ENCODE results near the gene CORO7.

The CORO7 gene

DNA sequence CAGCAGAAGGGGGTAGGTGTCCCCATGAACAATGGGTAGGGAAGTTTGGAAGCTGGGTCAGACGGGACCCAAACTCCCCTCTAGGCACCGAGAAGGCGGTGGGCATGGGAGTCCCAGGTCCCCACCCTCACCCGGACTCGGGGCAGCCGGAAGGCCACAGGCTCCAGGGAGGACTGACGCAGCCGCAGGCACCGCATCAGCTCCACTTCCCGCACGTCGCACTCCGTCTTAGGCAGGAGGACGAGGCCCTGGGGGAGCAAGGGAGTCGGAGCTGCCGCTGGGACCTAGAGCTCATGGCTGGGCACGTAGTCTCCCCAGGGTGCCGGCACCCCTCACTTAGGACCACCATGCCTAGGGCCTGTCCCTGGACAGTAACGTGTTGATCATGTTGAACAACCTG is 58.2 kb downstream of the CORO7 start:
- DNase-seq (ENCODE audit: low read depth) = no peak
- H3K4me3 ChIP-seq (ENCODE audit: low read length) = no peak overlapping the region
- TF ChIP-seq, protein P1, sequence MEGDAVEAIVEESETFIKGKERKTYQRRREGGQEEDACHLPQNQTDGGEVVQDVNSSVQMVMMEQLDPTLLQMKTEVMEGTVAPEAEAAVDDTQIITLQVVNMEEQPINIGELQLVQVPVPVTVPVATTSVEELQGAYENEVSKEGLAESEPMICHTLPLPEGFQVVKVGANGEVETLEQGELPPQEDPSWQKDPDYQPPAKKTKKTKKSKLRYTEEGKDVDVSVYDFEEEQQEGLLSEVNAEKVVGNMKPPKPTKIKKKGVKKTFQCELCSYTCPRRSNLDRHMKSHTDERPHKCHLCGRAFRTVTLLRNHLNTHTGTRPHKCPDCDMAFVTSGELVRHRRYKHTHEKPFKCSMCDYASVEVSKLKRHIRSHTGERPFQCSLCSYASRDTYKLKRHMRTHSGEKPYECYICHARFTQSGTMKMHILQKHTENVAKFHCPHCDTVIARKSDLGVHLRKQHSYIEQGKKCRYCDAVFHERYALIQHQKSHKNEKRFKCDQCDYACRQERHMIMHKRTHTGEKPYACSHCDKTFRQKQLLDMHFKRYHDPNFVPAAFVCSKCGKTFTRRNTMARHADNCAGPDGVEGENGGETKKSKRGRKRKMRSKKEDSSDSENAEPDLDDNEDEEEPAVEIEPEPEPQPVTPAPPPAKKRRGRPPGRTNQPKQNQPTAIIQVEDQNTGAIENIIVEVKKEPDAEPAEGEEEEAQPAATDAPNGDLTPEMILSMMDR (IDR thresholded peaks at IDR 0.05; ENCODE audit: insufficient read depth, low read depth, low read length, missing control alignments) = no peak

DNA sequence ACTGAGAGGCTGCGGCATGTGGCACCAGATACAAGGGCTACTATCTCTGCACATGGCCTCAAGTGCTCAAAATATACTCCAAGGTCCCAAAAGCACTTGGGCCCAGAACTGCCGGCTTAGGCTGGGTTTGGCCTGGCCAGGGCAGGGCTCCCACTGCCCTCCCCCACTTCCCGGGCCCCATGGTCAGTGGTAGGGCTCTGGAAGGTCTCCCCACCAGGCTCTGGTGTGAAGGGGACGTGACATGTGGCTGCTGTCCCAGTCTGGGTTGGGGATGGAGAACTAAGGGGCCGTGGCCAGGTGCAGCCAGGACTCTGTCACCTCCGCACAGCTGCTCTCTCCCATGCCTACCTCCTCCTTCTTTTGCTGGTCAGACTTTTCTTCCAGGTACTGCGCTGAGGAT is 59.6 kb downstream of the CORO7 start:
- no peak overlapping the region for H3K4me3 ChIP-seq (ENCODE audit: low read length)
- no peak for DNase-seq (ENCODE audit: low read depth)
- TF ChIP-seq, protein P1 (IDR thresholded peaks at IDR 0.05; ENCODE audit: insufficient read depth, low read depth, low read length, missing control alignments) = no peak

DNA sequence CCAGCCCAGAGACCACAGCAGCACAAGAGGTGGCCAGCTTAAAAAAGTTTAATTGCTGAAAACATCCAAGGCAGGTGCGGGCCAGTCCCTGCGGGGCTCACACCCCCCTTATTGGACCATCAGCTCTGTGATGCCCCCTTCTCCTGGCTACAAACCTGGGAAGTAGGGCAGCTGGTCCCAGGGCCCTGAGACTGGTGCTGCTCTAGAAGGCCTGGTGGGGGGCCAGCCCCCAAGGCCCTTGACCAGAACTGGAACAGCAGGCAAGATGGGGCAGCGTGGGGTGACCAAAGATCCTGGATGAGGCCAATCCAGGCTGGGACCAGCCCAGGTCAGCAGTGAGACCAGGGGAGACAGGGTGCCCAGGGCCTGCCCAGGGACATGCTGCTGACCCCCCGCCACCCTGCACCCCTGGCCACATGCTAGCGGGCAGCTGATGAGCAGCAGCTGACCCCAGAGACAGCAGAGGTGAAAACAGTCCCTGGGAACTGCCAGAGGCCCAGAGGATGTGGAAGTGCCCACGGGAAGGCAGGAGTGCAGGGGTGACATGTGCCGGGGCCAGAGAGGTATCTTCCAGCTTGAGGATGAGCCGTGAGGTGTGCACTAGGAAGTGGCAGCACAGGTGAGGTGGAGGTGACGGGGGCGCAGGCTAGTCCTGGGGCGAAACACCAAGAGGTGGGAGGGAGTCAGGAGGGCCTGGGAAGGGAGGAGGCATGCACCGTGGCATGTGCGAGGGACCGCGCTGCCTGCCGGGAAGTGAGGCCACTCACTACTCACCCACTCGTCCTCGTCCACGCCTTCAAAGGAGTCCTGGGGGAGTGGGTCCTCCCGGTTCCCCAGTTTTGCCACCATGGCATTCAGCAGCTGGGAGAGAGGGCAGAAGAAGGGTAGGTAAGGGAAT is 61.6 kb downstream of the CORO7 start:
- no peak for DNase-seq (ENCODE audit: low read depth)
- TF ChIP-seq, protein P1 (IDR thresholded peaks at IDR 0.05; ENCODE audit: insufficient read depth, low read depth, low read length, missing control alignments) = no peak
- H3K4me3 ChIP-seq (ENCODE audit: low read length) = no peak overlapping the region

DNA sequence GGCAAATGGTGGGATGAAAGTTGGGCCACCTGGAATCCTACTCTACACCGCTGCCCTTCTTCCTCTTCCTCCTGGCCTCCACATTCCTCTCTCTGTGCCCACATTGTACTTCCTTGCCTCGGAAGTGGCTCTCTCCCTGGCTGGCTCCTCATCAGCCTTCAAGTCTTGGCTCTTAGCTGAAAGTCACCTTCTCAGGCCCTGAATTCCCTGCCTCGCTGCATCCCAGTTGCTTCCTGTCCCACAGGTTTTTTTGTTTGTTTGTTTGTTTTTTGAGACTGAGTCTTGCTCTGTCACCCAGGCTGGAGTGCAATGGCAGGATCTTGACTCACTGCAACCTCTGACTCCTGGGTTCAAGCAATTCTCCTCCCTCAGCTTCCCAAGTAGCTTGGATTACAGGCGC is 62.7 kb downstream of the CORO7 start:
- TF ChIP-seq, protein P1 (IDR thresholded peaks at IDR 0.05; ENCODE audit: insufficient read depth, low read depth, low read length, missing control alignments) = no peak
- DNase-seq (ENCODE audit: low read depth) = no peak

DNA sequence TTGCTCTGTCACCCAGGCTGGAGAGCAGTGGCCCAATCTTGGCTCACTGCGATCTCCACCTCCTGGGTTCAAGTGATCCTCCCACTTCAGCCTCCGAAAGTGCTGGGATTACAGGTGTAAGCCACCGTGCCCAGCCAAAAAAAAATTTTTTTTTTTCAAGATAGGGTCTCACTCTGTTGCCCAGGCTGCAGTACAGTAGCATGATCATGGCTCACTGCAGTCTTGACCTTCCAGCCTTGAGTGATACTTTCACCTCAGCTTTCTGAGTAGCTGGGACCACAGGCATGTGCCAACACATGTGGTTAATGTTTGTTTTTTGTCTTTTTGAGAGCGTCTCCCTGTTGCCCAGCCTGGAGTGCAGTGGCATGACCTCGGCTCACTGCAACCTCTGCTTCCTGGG is 63.6 kb downstream of the CORO7 start:
- no peak for DNase-seq (ENCODE audit: low read depth)
- TF ChIP-seq, protein P1 (IDR thresholded peaks at IDR 0.05; ENCODE audit: insufficient read depth, low read depth, low read length, missing control alignments) = no peak
- H3K4me3 ChIP-seq (ENCODE audit: low read length) = no peak overlapping the region

More for the DNA sequence above, 62.7 kb downstream of the CORO7 start:
- H3K4me3 ChIP-seq (ENCODE audit: low read length) = no peak overlapping the region

DNA sequence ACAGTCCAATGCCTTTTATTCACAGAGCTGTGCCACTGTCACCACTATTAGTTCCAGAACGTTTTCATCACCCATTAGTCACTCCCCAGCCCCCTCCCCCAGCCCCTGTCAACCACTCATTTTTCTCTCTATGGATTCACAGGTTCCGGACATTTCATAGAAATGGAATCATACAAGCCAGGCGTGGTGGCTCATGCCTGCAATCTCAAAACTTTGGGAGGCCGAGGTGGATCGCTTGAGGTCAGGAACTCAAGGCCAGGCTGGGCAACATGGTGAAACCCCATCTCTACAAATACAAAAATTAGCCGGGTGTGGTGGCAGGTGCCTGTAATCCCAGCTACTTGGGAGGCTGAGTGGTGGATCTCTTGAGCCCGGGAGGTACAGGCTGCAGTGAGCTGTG is 64.5 kb downstream of the CORO7 start:
- peak; percentile 65 for DNase-seq (ENCODE audit: low read depth)
- H3K4me3 ChIP-seq (ENCODE audit: low read length) = no peak overlapping the region
- TF ChIP-seq, protein P1 (IDR thresholded peaks at IDR 0.05; ENCODE audit: insufficient read depth, low read depth, low read length, missing control alignments) = no peak
